GM19351 (cell line): ENCODE measurements around the gene ANKRD28.

Experiments used
- ATAC-seq: cut with Tn5 transposase; IDR thresholded peaks from one replicate; pipeline ENCODE4 v1.9.1; 2021; ENCODE audit warnings: mild to moderate bottlenecking, moderate library complexity; ENCODE audit not compliant: unreplicated experiment

Gene ANKRD28

DNA sequence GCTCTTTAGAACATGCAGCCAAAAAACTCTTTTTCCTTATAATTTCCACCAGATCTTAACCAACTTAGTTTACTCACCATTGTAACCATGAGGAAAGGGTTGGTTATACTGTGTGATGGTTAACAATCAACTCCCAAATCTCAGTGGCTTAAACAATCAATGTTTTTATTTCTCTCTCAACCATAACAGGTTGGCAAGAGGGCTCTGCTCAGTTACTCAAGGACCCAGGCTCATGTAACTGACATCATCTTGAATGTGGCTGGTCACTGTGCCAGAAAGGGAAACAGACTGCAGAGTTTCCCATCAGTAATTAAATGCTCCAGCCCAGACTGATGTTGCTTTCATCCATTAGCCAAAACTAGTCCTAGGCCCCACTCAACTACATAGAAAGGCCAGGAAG, 69.0 kb downstream of the ANKRD28 start:
- no peak for ATAC-seq

DNA sequence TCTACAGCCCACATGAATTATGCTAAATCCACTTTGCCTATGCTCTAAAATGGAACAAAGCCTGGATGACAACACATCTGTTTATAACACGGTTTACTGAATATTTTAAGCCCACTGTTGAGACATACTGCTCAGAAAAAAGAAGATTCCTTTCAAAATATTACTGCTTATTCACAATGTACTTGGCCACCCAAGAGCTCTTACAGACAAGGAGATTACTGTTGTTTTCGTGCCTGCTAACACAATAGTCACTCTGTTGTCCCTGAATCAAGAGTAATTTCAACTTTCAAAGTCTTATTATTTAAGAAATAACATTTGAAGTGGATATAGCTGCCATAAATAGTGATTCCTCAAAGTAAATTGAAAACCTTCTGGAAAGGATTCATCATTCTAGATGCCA, 70.9 kb downstream of the ANKRD28 start:
- ATAC-seq, result no peak

GRCh38 chr3:15726043-15726442, 71.7 kb downstream of the ANKRD28 start:
- ATAC-seq, result peak; percentile 96

DNA sequence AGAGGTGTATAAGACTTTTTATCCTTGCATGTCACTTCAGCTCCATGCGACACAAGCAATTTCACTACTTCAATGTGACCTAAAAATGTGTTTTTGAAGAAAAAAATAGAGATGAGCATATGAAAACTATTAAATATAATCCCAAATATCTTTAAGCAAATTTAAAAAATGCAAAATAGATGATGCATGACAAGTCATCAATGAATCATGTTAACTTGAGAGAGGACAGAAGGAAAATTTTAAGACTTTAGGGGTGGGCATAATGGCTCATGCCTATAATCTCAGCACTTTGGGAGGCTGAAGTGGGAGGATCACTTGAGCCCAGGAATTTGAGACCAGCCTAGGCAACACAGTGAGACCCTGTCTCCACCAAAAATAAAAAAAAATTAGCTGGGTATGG, 73.3 kb downstream of the ANKRD28 start:
- ATAC-seq, result no peak

GRCh38 chr3:15723624-15723884, 74.2 kb downstream of the ANKRD28 start:
- no peak for ATAC-seq

- no peak for ATAC-seq
Measured at GRCh38 chr3:15722877-15723623, 74.7 kb downstream of the ANKRD28 start.

- no peak for ATAC-seq
Measured at GRCh38 chr3:15716178-15716577, 81.6 kb downstream of the ANKRD28 start.

GRCh38 chr3:15714448-15714847, 83.3 kb downstream of the ANKRD28 start:
- no peak for ATAC-seq

DNA sequence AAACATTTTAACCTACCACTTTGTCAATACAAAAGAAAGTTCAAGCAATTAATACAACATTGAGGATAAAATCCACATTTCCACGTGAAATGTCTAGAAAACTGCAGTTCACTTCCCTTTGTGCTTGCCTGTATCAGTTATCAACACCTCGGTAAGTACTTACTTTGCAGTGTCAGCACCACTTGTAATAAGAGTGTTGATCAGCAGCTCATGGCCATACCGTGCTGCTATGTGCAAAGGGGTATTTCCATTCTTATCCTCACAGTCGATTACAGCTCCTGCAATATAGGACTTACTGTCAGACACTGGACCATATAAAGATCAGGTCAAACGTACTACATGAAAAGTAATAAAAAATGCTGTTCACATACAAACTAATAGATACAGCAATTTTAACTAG, 84.4 kb downstream of the ANKRD28 start:
- no peak for ATAC-seq

DNA sequence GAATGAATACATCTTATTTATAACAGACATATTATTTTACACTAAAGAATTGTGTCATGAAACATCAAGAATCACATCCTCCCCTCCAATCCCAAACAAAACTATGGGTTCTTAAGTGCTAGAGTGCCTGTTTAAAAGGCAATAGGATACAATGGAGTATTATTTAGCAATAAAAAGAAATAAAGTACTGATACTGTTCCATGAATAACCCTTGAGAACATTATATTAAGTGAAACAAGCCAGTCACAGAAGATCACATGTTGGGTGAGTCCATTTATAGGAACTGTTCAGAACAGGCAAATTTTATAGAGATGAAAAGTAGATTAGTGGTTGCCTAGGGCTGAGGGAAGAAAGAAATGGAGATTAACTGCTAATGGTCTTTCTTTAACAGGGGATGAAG, 86.5 kb downstream of the ANKRD28 start:
- ATAC-seq, result no peak

DNA sequence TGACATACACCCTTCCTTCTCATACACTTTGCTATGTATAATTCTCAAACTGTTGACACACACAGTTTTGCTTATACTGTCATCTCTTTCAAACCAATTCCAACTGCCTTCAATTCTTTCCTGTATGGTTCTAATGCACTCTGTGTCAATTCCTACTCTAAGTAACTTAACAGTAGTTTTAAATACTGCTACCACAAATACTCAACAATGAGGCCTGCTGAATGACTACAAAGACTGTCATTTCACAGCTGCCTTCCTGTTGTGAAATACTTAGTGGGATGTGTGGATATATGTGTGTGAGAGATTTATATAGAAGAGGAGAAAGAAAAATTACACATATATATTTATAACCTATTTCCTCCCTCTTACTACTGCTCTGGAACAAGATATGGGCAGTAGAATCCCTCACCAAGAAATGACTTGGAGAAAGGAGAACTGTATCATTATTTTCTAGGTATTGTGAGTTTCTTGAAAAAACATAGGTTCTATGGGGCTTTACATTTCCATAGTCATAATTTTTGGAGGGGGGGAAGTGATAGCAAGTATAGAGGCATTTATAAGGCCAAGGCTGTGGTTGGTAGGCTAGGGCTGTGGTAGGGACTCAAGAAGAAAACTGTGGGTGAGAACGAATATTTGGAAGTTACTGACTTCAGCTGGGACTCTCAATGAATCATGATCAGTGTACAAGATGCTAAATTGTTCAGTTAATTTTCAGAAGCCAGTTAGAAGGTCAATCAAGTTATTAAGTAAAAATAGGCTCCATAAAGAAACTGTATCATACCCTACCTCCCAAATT, 88.7 kb downstream of the ANKRD28 start:
- no peak for ATAC-seq

- ATAC-seq, result no peak
Measured at GRCh38 chr3:15707779-15708178, 90.0 kb downstream of the ANKRD28 start.

- ATAC-seq, result no peak
Measured at GRCh38 chr3:15703346-15703745, 94.4 kb downstream of the ANKRD28 start.

GRCh38 chr3:15694628-15695027, 103.2 kb downstream of the ANKRD28 start:
- no peak for ATAC-seq

DNA sequence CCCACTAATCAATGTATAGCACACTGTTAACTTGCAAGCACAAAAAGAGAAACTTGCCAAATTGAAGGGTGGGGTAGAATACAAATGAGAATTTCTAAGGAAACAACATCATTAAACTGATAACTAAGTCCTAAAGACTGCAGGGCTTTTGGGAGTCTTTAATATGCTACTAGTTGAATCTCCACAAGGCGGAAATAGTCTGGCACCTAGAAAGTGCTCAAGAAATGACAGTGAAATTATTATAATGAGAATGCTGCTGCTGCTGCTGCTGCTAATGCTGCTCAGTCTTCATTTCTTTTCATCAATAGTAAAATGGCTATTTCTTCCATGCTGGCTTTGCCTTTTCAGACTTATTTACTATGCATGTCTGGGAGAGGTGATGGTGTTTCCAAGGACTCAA, 104.4 kb downstream of the ANKRD28 start:
- no peak for ATAC-seq

- ATAC-seq, result no peak
Measured at GRCh38 chr3:15690748-15691147, 107.0 kb downstream of the ANKRD28 start.

- ATAC-seq, result no peak
Measured at GRCh38 chr3:15690230-15690629, 107.5 kb downstream of the ANKRD28 start.

GRCh38 chr3:15685927-15686326, 111.9 kb downstream of the ANKRD28 start:
- ATAC-seq, result no peak

DNA sequence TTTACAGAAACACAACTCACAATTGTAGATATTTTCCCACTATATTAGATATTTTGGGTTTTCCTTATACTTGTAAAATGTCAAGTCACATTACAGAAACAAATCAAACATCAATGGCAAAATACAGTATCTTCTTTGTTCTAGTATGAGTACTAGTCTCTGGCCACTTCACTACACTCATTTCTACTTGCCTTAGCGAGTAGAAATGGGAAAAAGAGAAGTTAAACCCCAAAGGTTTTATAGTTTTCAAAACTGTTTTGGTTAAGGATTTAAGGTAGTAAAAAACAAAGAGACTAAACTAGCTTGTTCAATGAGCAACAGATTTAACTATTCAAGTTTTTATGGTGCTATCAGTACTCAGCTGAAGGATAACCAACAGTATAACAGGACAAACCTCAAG, 114.5 kb downstream of the ANKRD28 start:
- no peak for ATAC-seq

DNA sequence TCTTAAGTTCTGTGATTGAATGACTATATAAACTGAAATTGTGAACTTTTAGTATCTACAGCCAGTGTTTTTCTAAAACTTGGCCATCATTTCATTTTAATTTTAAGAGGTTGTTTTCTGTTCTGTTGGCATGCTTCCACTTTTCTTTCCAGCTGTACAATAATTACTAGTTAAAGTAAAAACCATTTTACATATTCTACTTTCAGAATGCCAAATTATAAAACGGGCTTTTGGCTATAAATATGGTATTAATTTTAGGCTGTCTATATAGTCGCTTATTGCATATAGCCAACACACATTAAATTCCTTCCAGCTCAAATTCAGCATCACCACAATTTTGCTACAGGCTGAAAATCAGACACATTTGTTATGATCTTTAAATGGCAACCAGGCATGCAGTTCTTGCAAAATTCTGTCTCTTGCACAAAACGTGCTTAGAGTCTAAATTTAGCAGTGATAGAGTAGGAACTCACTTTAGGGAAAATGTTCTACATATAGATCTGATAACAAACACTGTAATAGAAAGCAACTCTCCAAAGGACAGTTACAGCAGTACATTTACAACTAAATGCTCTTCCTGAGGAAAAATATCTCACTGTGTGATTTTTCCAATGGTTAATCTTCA, 115.1 kb downstream of the ANKRD28 start:
- no peak for ATAC-seq

GRCh38 chr3:15681668-15682067, 116.1 kb downstream of the ANKRD28 start:
- no peak for ATAC-seq

- no peak for ATAC-seq
Measured at GRCh38 chr3:15679306-15679705, 118.5 kb downstream of the ANKRD28 start.
